K562 (cell line): Measurements from ENCODE around the gene UBE2G2. TPM values are rescaled to one million over a fixed set of nuclear protein-coding genes. Genes with fewer than 3 reads are reported as not detected.

ENCODE experiments used
- CBX3 ChIP-seq, 2 experiments: IDR thresholded peaks; 1 replicate in 1 of 2; 2 replicates in 1 of 2; pipeline ENCODE4 v1.6.1; 2012; ENCODE audit warnings: inconsistent platforms in 2 of 2, low read length in 2 of 2, borderline replicate concordance in 1 of 2, control low read depth in 1 of 2
- HMGN3 ChIP-seq: IDR thresholded peaks from 2 replicates; pipeline ENCODE4 v1.6.1; 2011; ENCODE audit warnings: borderline replicate concordance, low read depth, mild to moderate bottlenecking, mixed read lengths, low read length; ENCODE audit not compliant: insufficient read length; ENCODE audit errors: extremely low read depth
- LARP7 ChIP-seq: fragments of 450-650 bp; IDR thresholded peaks from 2 replicates; pipeline ENCODE4 v1.6.1; 2016
- MBD2 ChIP-seq: sonication (generic); IDR thresholded peaks from 2 replicates; pipeline ENCODE4 v1.6.1; 2016; ENCODE audit warnings: low read depth, borderline replicate concordance
- MYC ChIP-seq, 2 experiments: fragments of 250-450 bp in 1 of 2; sonication (Bioruptor Pico) in 1 of 2; IDR thresholded peaks; 2 replicates each; pipeline versions ENCODE4 v1.5.1 to v1.6.1; 2012 to 2021; ENCODE audit warnings: low read depth in 2 of 2, borderline replicate concordance in 1 of 2, improper control_type of control experiment in 1 of 2, low read length in 1 of 2, mild to moderate bottlenecking in 1 of 2, moderate library complexity in 1 of 2
- NCOR1 ChIP-seq: fragments of 450-650 bp; IDR thresholded peaks from 2 replicates; pipeline ENCODE4 v1.6.1; 2016; ENCODE audit warnings: mild to moderate bottlenecking, moderate library complexity
- PRMT5 ChIP-seq: sonication (generic); formaldehyde crosslinking; IDR thresholded peaks from 2 replicates; pipeline ENCODE4 v1.5.0; 2020; ENCODE audit warnings: missing genetic modification reagents
- SP1 ChIP-seq: sonication (generic); formaldehyde crosslinking; IDR thresholded peaks from 2 replicates; pipeline ENCODE4 v1.8.1; 2022; ENCODE audit warnings: mild to moderate bottlenecking, missing genetic modification reagents
- SP2 ChIP-seq: IDR thresholded peaks from 2 replicates; pipeline ENCODE4 v1.6.1; 2011; ENCODE audit warnings: mild to moderate bottlenecking, low read depth, low read length, moderate library complexity; ENCODE audit not compliant: poor library complexity, severe bottlenecking; ENCODE audit errors: extremely low read depth
- TAF15 ChIP-seq: fragments of 200-400 bp; formaldehyde crosslinking; IDR thresholded peaks from 2 replicates; pipeline ENCODE4 v1.6.1; 2017; ENCODE audit warnings: mild to moderate bottlenecking, low read depth, low read length, moderate library complexity
- ZBTB12 ChIP-seq: fragments of 250-450 bp; sonication (Bioruptor Pico); IDR thresholded peaks from 2 replicates; pipeline ENCODE4 v1.4.0; 2020
- ZBTB7A ChIP-seq: IDR thresholded peaks from 2 replicates; pipeline ENCODE4 v1.6.1; 2011; ENCODE audit warnings: low read depth, mild to moderate bottlenecking, low read length, moderate library complexity, borderline replicate concordance; ENCODE audit not compliant: control insufficient read depth
- ZC3H4 ChIP-seq: sonication (generic); formaldehyde crosslinking; IDR thresholded peaks from 2 replicates; pipeline ENCODE4 v1.9.0; 2021; ENCODE audit warnings: missing genetic modification reagents, borderline replicate concordance
- ZFX ChIP-seq: sonication (generic); formaldehyde crosslinking; IDR thresholded peaks from 2 replicates; pipeline ENCODE4 v1.8.0; 2022; ENCODE audit warnings: mild to moderate bottlenecking, missing genetic modification reagents, moderate library complexity
- ZNF212 ChIP-seq: fragments of 450-650 bp; formaldehyde crosslinking; IDR thresholded peaks from 2 replicates; pipeline ENCODE4 v1.4.0; 2020; ENCODE audit warnings: mild to moderate bottlenecking
- ZNF318 ChIP-seq, 2 experiments: fragments of 450-650 bp; IDR thresholded peaks; 2 replicates each; pipeline ENCODE4 v1.6.1; 2016; ENCODE audit warnings: mild to moderate bottlenecking in 2 of 2, borderline replicate concordance in 1 of 2, low read depth in 1 of 2, moderate library complexity in 1 of 2
- polyA plus RNA-seq, 8 experiments: library from polyadenylated mRNA; depleted of rRNA in 4 of 8; stranded (reverse) in 5 of 8; unstranded in 3 of 8; fragments of >200 nt; fragmentation: Nextera tagmentation in 2 of 8; fragmentation: Illumina TruSeq in 1 of 8; extraction: Ambion mirVana in 2 of 8; extraction: Trizol in 1 of 8; gene quantifications; 2 replicates each; pipeline versions ENCODE4 v1.2.1 to v1.2.3, GENCODE V29; 2011 to 2014; ENCODE audit warnings: inconsistent platforms in 1 of 8, missing spikeins in 1 of 8
- total RNA-seq, 7 experiments: library from RNA; depleted of rRNA in 6 of 7; stranded (reverse); fragments of >200 nt in 6 of 7; fragmentation: Illumina TruSeq in 2 of 7; extraction: Trizol in 2 of 7; gene quantifications; 2 replicates each; pipeline versions ENCODE4 v1.2.1 to v1.2.3, GENCODE V29; 2011 to 2021; ENCODE audit warnings: low replicate concordance in 1 of 7

UBE2G2 gene
- total and polyA plus RNA-seq, 9 of the 15 experiments (the other 6 are each of a cell fraction or from before 2014, with no cell fraction given): 47.5 to 225 (median 140) TPM

- TF ChIP-seq ZFX (CRISPR knock-in tag) (no peak), CBX3 (IDR thresholded peaks at IDR 0.05; ENCODE audit: borderline replicate concordance in 1 of 2, low read length in 2 of 2) (no peak), NCOR1 (no peak), ZNF318 (IDR thresholded peaks at IDR 0.05; ENCODE audit: borderline replicate concordance in 1 of 2, low read depth in 1 of 2) (no peak), TAF15 (no peak), HMGN3 (no peak), ZC3H4 (CRISPR knock-in tag) (no peak), ZBTB12 (CRISPR knock-in tag) (no peak), ZBTB7A (no peak), LARP7 (no peak), SP2 (no peak), MBD2 (no peak), ZNF212 (CRISPR knock-in tag) (no peak), MYC (IDR thresholded peaks at IDR 0.05; ENCODE audit: low read depth, low read length) (peak; percentile 97), MYC (CRISPR knock-in tag; IDR thresholded peaks at IDR 0.05; ENCODE audit: borderline replicate concordance, low read depth) (0 out of 2 replicates have a peak, but pooled peaks have one; percentile 55), SP1 (CRISPR knock-in tag) (no peak), PRMT5 (CRISPR knock-in tag) (no peak)
These were observed 23.5 kb downstream of the UBE2G2 start (continued) for GRCh38 chr21:44778094-44778493.
